ENCODE results near the gene CFTR.
"Not testable (repeated sequence)": the region's sequence is repeated elsewhere in the genome, so short reads cannot be mapped to it uniquely, and the experiment has no call there.

Gene CFTR

GRCh38 chr7:117448655-117449054 lies 31.2 kb upstream of the CFTR start:
- H3K4me1 ChIP-seq = no peaks in the 10 kb centered on the region
- H3K9me3 ChIP-seq = peaks cover under 1 to 19% (median 3%) of the 10 kb centered on the region in 3 donors
- H3K36me3 ChIP-seq = no peaks in the 10 kb centered on the region
- intact Hi-C loops (cut with DNase I; ENCODE audit: low total_unique reads) = no loop called here
- H3K27me3 ChIP-seq = no peaks in the 10 kb centered on the region
- H3K27ac ChIP-seq = no peak overlapping the region
- no peak overlapping the region for H3K4me3 ChIP-seq
- no peak for TF ChIP-seq CTCF (IDR thresholded peaks at IDR 0.05)
- no peak for DNase-seq

GRCh38 chr7:117458977-117459583 lies 20.7 kb upstream of the CFTR start:
- Histone ChIP-seq H3K4me3 (no peak overlapping the region), H3K4me1 (no peaks in the 10 kb centered on the region), H3K9me3 (no peaks in the 10 kb centered on the region), H3K36me3 (no peaks in the 10 kb centered on the region), H3K27me3 (no peaks in the 10 kb centered on the region), H3K27ac (no peak overlapping the region)
- peak; percentile 46 to 51 for TF ChIP-seq CTCF (IDR thresholded peaks at IDR 0.05)
- DNase-seq = no peak
- intact Hi-C loops (cut with DNase I; ENCODE audit: low total_unique reads) = loop anchor here (5.0 kb wide), 1 partner anchor 258 kb away; no protein-coding TSS in a partner anchor

DNA sequence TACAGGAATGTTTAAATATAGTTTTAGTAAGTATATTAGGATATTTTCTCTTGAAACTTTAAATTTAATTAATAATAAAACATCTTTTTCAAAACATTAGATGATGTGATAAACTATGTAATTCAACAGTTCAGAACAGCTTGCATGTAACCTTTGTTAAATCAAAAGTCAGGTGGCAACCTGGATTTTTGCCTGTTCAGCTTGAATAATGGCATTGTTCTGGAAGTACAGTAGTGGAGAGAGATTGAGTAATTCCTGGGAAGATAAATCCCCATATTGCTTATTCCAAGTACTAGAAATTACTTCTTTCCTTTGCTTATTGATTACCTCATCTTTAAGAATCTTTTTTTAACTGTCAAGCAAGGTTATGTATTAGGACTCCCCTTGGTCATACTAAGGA lies 20.1 kb upstream of the CFTR start:
- DNase-seq = no peak
- no peaks in the 10 kb centered on the region for H3K9me3 ChIP-seq
- no peak for TF ChIP-seq CTCF (IDR thresholded peaks at IDR 0.05)
- H3K27me3 ChIP-seq = no peaks in the 10 kb centered on the region
- no peak overlapping the region for H3K4me3 ChIP-seq
- no peaks in the 10 kb centered on the region for H3K4me1 ChIP-seq
- intact Hi-C loops (cut with DNase I; ENCODE audit: low total_unique reads) = loop anchor here (5.0 kb wide), 1 partner anchor 258 kb away; no protein-coding TSS in a partner anchor
- H3K27ac ChIP-seq = no peak overlapping the region
- no peaks in the 10 kb centered on the region for H3K36me3 ChIP-seq

DNA sequence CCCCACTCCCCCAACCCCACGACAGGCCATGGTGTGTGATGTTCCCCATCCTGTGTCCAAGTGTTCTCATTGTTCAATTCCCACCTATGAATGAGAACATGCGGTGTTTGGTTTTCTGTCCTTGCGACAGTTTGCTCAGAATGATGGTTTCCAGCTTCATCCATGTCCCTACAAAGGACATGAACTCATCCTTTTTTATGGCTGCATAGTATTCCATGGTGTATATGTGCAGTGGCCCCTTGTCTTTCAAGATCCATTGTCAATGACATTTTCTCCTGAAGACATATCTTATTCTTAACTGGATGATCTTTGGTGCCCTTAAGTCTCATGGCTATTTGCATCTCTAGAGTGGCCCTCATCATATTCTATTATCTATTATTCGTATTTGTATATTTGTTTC lies 19.0 kb upstream of the CFTR start:
- DNase-seq; H3K36me3 ChIP-seq; intact Hi-C loops (cut with DNase I; ENCODE audit: low total_unique reads); H3K4me3 ChIP-seq; H3K9me3 ChIP-seq; H3K4me1 ChIP-seq; H3K27me3 ChIP-seq; H3K27ac ChIP-seq: not testable (repeated sequence)

GRCh38 chr7:117468174-117468573 lies 11.7 kb upstream of the CFTR start:
- no peak for DNase-seq
- no peaks in the 10 kb centered on the region for H3K4me1 ChIP-seq
- no peak overlapping the region for H3K4me3 ChIP-seq
- H3K27me3 ChIP-seq = no peaks in the 10 kb centered on the region
- intact Hi-C loops (cut with DNase I; ENCODE audit: low total_unique reads) = no loop called here
- no peaks in the 10 kb centered on the region for H3K36me3 ChIP-seq
- TF ChIP-seq CTCF (IDR thresholded peaks at IDR 0.05) = no peak
- H3K9me3 ChIP-seq = no peaks in the 10 kb centered on the region
- no peak overlapping the region for H3K27ac ChIP-seq

DNA sequence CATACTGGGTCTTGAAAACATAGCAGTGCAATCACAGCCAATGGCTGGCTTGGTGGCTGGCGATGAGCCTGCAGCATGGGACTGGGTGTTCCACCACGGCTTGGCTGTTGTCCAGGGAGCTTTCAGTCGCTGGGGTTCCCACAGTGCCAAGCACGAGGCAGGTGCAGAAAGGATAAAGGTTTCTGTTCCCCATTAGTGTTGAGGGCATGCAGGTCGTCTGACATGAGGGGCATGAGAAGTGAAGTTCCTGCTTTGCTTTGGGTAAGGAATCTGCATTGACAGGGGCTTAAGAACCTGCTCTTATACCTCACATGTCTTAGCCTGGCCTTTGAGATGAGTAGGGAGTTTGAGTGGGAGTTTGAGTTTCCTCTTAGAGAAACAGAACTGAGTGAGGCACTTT lies 9.0 kb upstream of the CFTR start:
- intact Hi-C loops (cut with DNase I; ENCODE audit: low total_unique reads) = no loop called here
- no peak overlapping the region for H3K27ac ChIP-seq
- H3K4me3 ChIP-seq = no peak overlapping the region
- H3K27me3 ChIP-seq = no peaks in the 10 kb centered on the region
- DNase-seq = no peak
- no peaks in the 10 kb centered on the region for H3K36me3 ChIP-seq
- H3K9me3 ChIP-seq = no peaks in the 10 kb centered on the region
- no peak for TF ChIP-seq CTCF (IDR thresholded peaks at IDR 0.05)
- no peaks in the 10 kb centered on the region for H3K4me1 ChIP-seq
